Measurements from ENCODE around the gene RERG.

RERG gene

DNA sequence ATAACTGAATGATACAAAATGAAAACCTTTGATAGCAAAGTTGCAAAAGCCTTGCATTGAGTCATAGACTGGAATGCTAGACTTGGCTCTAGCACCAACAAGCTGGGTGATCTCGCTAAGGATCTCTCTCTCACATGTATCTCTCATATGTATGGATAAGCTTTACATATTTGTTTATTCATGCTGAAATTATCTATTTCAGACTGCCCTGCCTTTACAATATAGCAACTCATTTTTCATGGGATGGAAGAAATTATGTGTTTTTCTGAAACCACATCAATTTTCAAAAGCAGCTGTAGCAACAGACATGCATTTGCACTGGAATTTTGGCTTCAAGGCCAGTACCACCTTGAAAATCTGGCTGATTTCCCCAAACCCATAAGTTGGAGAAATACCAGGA lies 11.4 kb downstream of the RERG start:
- TF ChIP-seq, protein P1, sequence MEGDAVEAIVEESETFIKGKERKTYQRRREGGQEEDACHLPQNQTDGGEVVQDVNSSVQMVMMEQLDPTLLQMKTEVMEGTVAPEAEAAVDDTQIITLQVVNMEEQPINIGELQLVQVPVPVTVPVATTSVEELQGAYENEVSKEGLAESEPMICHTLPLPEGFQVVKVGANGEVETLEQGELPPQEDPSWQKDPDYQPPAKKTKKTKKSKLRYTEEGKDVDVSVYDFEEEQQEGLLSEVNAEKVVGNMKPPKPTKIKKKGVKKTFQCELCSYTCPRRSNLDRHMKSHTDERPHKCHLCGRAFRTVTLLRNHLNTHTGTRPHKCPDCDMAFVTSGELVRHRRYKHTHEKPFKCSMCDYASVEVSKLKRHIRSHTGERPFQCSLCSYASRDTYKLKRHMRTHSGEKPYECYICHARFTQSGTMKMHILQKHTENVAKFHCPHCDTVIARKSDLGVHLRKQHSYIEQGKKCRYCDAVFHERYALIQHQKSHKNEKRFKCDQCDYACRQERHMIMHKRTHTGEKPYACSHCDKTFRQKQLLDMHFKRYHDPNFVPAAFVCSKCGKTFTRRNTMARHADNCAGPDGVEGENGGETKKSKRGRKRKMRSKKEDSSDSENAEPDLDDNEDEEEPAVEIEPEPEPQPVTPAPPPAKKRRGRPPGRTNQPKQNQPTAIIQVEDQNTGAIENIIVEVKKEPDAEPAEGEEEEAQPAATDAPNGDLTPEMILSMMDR (IDR thresholded peaks at IDR 0.05; ENCODE audit: control extremely low read depth, extremely low read depth, low read depth, missing control alignments): no peak
- DNase-seq (ENCODE audit: extremely low spot score): no peak
- CTCF ChIA-PET: interaction anchor here (1.3 to 1.5 kb wide), 2 partner anchors 8 to 12 kb away, joined by 3 read pairs; partner anchors contain the start of gene RERG
- POLR2A ChIA-PET: no interaction called here

DNA sequence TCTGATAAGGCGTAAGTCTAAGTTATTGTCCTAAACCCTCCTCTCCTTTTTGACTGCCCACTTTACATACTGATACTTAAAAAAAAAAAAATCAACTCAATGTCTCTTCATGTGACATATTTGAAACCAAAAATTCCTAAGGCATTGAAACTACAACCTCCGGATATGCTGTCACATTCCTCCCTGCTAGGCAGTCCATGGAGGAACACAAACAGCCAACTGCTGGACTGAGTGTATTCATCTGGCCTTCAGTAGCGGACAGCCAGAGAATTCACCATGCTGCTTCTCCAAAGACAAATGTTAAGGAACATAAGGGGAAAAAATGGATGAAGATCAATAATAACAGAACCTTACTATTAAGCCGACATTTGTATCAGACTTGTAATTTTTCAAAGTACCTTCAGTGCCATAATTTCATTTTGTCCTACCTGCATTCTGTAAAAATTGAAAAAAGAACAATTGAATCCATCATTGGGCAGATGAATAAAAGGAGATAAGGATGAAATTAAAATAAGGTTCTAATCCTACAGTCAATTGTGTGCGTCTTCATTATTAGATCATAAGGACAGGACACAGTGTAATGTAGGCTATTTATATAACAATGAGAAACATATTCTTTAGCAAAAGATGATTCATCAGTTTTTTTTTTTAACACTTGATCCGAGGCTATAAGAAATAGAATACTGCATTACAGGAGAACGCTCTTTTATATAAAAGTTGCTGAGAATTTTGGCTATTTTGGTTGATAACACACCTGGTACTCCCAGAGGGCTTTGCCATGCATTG lies 12.2 kb downstream of the RERG start:
- ChIA-PET POLR2A (no interaction called here), CTCF (interaction anchor here (1.1 to 1.4 kb wide), 3 partner anchors 8 to 106 kb away, joined by 3 read pairs; partner anchors contain the start of gene RERG)
- TF ChIP-seq, protein P1 (IDR thresholded peaks at IDR 0.05; ENCODE audit: control extremely low read depth, extremely low read depth, low read depth, missing control alignments): no peak
- no peak for DNase-seq (ENCODE audit: extremely low spot score)

DNA sequence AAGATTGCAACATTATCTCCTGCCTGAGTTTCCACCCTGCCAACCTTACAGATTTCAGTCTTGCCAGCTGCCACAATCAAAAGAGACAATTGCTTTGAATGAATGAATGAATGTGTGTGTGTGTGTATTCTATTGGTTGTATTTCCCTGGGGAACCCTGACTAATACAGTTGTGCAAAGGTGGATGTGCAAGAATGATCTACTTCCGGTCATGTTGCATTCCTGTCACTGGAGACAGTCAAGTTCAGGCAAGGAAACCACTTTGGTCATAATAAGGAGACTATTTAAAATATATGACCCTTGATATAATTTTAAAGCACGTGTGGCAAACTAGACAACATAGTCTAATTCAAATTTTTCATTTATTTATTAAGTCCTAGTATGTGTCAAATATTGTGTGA lies 13.1 kb downstream of the RERG start:
- CTCF ChIA-PET: interaction anchor here (1.1 to 1.4 kb wide), 2 partner anchors 13 to 105 kb away, joined by 3 read pairs; partner anchors contain the start of gene RERG
- no peak for DNase-seq (ENCODE audit: extremely low spot score)
- POLR2A ChIA-PET: no interaction called here
- TF ChIP-seq, protein P1 (IDR thresholded peaks at IDR 0.05; ENCODE audit: control extremely low read depth, extremely low read depth, low read depth, missing control alignments): no peak

DNA sequence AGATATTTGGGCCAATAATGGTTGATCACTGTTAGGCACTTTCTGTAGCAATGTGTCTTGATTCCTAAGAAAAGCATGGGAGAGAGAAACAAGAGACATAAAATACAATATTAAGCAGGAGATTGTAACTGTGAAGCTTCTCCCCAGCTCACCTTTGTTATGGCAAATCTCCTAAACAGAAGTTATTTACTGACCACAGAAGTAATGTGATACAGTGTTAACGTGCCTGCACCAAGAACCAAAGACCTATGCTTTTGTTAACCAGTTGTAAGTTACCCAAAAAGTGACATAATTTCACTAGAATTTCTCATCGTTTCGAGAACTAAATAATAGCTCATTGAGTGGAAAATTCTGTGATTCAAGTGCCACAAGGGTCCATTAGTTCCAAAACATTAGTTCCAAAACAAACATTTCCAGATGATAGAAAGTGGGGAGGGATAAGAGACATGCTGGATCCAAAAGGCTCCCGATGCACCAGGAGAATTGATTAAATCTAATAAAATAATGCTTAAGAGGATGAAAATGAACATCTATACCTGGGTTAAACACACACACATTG lies 14.3 kb downstream of the RERG start:
- TF ChIP-seq, protein P1 (IDR thresholded peaks at IDR 0.05; ENCODE audit: control extremely low read depth, extremely low read depth, low read depth, missing control alignments): no peak
- POLR2A ChIA-PET: interaction anchor here (0.6 kb wide), 1 partner anchor 433 kb away, joined by 3 read pairs; no protein-coding TSS in a partner anchor
- CTCF ChIA-PET: interaction anchor here (0.8 to 2.1 kb wide), 5 partner anchors 9 to 17 kb away, joined by 3 to 17 read pairs (median 6); partner anchors contain the start of gene RERG
- no peak for DNase-seq (ENCODE audit: extremely low spot score)

DNA sequence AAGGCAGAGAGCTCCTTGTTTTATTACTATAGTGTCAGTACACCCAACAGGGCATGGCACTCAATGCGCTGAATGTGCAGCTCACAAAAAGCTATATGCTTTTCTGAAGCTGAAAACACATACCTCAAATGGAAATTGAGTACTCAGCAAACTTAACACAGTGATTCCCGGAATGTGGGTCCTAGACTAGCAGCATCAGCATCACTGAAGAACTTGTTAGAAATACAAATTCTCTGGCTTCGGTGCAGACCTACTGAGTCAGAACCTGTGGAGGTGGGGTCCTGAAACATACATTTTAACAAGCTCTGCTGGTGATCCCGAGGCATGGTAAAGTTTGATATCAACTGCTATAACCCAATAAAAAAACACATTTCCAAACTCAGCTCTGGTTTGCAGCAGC lies 14.9 kb downstream of the RERG start:
- no peak for DNase-seq (ENCODE audit: extremely low spot score)
- TF ChIP-seq, protein P1 (IDR thresholded peaks at IDR 0.05; ENCODE audit: control extremely low read depth, extremely low read depth, low read depth, missing control alignments): no peak
- CTCF ChIA-PET: interaction anchor here (0.8 to 2.1 kb wide), 5 partner anchors 9 to 16 kb away, joined by 3 to 17 read pairs (median 6); partner anchors contain the start of gene RERG
- POLR2A ChIA-PET: interaction anchor here (0.6 kb wide), 1 partner anchor 433 kb away, joined by 3 read pairs; no protein-coding TSS in a partner anchor

DNA sequence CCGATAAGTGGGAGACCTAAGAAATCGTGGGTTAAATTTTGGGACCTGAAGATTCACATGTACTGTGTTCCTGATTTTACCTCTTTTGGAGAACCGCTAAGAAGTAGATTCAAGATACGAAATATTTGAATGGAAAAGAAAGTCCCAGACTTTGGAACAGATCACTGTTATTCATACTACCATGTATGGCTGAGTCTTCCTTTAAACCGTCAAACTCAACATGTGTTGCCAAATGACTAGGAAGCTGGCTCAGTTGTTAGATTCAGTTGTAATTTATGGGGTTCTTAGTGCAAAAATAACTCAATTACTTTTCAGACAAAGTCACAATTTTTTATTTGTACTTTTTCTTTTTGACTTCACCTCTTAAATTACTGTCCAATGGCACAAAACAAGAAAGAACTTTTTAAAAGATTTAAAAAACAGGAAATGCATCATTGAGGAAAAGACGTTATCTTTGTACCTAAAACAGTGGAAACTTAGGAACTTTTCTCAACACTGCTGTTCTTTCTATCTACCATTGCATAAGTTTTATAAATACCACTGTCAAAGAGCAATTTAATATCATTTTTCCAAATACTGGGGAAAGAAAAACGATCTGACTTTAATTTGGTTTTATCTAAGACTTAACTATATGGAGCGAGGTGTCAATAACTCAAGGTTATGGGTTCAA lies 15.7 kb downstream of the RERG start:
- ChIA-PET POLR2A (no interaction called here), CTCF (interaction anchor here (1.0 to 2.1 kb wide), 5 partner anchors 8 to 16 kb away, joined by 3 to 17 read pairs (median 6); partner anchors contain the start of gene RERG)
- DNase-seq (ENCODE audit: extremely low spot score): no peak
- TF ChIP-seq, protein P1 (IDR thresholded peaks at IDR 0.05; ENCODE audit: control extremely low read depth, extremely low read depth, low read depth, missing control alignments): no peak
